ENCODE results near the gene MAD1L1. TPM values are rescaled to one million over a fixed set of nuclear protein-coding genes. Genes with fewer than 3 reads are reported as not detected.
A peak's percentile ranks its signal among the peaks of the same experiment; 100 is the strongest.
"Not testable (repeated sequence)": the region's sequence is repeated elsewhere in the genome, so short reads cannot be mapped to it uniquely, and the experiment has no call there.

MAD1L1 gene
- total RNA-seq, 1 donor from 2014 or later, result 48.4 TPM

DNA sequence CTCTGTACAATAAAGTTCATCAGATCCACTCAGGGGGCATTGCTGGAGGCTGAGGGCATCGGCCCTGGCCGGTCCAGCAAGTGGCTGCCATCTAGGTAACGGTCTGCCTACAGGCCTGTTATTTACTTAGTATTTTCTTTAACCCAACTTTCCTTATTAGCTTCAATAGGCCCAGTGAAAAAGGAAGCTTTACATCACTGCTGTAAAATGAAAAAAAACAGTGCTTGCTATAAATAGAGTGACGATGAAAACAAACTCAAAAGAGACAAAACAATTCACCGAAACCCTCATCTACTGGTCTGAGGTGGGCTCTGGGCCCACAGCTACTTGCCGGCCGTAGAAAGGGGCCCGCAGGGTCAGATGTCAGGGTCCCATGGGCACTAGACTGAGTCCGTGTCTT, 370.2 kb downstream of the MAD1L1 start:
- DNase-seq (no peak), ATAC-seq (no peak)
- H3K4me1 ChIP-seq, result no peaks in the 10 kb centered on the region
- H3K27me3 ChIP-seq, result no peaks in the 10 kb centered on the region
- no peaks in the 10 kb centered on the region for H3K9me3 ChIP-seq
- TF ChIP-seq, protein P1, sequence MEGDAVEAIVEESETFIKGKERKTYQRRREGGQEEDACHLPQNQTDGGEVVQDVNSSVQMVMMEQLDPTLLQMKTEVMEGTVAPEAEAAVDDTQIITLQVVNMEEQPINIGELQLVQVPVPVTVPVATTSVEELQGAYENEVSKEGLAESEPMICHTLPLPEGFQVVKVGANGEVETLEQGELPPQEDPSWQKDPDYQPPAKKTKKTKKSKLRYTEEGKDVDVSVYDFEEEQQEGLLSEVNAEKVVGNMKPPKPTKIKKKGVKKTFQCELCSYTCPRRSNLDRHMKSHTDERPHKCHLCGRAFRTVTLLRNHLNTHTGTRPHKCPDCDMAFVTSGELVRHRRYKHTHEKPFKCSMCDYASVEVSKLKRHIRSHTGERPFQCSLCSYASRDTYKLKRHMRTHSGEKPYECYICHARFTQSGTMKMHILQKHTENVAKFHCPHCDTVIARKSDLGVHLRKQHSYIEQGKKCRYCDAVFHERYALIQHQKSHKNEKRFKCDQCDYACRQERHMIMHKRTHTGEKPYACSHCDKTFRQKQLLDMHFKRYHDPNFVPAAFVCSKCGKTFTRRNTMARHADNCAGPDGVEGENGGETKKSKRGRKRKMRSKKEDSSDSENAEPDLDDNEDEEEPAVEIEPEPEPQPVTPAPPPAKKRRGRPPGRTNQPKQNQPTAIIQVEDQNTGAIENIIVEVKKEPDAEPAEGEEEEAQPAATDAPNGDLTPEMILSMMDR (IDR thresholded peaks at IDR 0.05), result no peak
- H3K36me3 ChIP-seq, result no peaks in the 10 kb centered on the region
- intact Hi-C loops (cut with DNase I), result no loop called here
- H3K27ac ChIP-seq, result no peak overlapping the region
- H3K4me3 ChIP-seq, result no peak overlapping the region

DNA sequence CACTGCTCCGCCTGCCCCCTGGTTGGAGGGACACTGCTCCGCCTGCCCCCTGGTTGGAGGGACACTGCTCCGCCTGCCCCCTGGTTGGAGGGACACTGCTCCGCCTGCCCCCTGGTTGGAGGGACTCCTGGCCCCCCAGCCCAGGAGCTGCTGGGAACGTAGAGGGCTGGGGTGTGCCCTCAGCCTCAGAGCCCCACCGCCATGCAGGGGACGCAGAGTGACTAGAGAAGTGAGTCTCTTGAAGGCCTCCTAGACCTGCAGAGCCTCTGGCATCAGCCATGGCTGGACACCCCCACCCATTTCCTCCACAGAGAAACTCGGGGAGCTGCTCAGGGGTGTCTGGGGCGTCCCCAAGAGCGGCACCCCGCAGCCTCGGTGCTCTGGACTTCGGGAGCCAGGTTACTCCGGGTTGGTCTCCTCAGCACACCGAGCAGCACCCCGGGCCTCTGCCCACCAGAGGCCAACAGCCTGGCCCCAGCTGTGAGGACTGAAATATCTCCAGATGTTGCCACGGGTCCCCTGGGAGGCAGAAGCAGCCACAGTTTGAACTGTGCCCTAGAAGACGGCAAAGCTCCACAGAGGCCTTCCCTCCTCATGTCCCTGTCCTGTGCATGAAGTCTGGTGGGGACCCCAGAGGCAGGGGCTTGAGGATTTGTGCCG, 370.8 kb downstream of the MAD1L1 start:
- Histone ChIP-seq H3K27me3 (no peaks in the 10 kb centered on the region), H3K9me3 (no peaks in the 10 kb centered on the region), H3K27ac (no peak overlapping the region), H3K4me3 (no peak overlapping the region), H3K4me1 (no peaks in the 10 kb centered on the region), H3K36me3 (no peaks in the 10 kb centered on the region)
- no peak for DNase-seq
- TF ChIP-seq, protein P1 (IDR thresholded peaks at IDR 0.05), result no peak
- ATAC-seq, result no peak
- intact Hi-C loops (cut with DNase I), result no loop called here

DNA sequence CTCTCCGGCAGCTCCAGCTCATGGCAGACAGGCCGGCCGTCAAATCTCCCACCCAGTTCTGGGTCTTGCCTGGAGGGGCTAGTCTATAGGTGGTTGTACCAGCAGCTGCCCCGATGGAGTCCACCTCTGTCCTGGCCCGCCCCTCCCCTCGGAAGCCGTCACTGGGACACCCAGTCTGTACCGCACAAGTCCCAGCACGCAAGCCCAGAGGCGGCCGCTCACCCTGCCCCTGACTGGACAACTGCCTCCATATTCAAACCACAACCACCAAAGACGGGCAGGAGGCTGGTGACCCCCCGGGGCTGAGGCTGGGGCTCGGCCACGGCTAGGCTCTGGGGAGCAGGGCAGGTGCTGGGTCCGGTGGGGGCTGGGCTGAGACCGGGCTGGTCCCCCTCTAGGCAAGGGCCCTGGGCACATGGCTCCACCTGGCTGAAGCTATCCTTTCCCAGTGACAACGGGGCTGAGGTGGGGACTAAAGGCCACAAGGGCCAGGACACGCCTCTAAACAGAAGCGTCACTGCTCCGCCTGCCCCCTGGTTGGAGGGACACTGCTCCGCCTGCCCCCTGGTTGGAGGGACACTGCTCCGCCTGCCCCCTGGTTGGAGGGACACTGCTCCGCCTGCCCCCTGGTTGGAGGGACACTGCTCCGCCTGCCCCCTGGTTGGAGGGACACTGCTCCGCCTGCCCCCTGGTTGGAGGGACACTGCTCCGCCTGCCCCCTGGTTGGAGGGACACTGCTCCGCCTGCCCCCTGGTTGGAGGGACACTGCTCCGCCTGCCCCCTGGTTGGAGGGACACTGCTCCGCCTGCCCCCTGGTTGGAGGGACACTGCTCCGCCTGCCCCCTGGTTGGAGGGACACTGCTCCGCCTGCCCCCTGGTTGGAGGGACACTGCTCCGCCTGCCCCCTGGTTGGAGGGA, 371.6 kb downstream of the MAD1L1 start:
- H3K9me3 ChIP-seq; H3K36me3 ChIP-seq; ATAC-seq; H3K4me1 ChIP-seq; intact Hi-C loops (cut with DNase I); H3K4me3 ChIP-seq; H3K27ac ChIP-seq; H3K27me3 ChIP-seq; DNase-seq: not testable (repeated sequence)

DNA sequence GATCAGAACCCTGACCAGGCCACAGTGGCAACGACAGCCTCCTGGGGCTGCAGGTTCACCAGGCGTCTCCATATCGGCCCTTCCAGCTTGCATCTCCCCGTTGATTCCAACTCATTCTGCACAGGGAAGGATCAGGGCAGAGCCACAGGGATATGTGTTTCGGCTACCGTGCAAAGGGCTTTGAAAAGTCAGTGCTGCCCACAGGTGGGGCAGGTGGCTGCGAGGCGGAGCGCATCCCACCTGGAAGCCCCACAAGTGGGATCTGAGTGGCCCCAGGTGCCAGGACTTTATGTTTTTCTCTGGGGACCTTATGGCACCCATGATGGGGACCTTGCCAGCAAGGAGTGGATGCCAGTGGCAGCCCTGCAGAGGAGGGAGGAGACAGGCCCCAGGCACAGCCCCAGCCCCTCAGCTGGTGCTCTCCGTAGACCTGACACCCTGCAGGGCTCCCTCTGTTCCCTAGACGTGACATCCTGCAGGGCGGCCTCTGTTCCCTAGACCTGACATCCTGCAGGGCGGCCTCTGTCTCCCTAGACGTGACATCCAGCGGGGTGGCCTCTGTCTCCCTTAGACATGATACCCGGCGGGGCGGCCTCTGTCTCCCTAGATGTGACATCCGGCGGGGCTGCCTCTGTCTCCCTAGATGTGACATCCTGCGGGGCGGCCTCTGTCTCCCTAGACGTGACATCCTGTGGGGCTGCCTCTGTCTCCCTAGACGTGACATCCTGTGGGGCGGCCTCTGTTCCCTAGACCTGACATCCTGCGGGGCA, 373.3 kb downstream of the MAD1L1 start:
- TF ChIP-seq, protein P1 (IDR thresholded peaks at IDR 0.05), result no peak
- Histone ChIP-seq H3K27ac (no peak overlapping the region), H3K36me3 (no peaks in the 10 kb centered on the region), H3K4me1 (no peaks in the 10 kb centered on the region), H3K4me3 (no peak overlapping the region), H3K27me3 (no peaks in the 10 kb centered on the region), H3K9me3 (no peaks in the 10 kb centered on the region)
- ATAC-seq (no peak), DNase-seq (no peak)
- intact Hi-C loops (cut with DNase I), result no loop called here

DNA sequence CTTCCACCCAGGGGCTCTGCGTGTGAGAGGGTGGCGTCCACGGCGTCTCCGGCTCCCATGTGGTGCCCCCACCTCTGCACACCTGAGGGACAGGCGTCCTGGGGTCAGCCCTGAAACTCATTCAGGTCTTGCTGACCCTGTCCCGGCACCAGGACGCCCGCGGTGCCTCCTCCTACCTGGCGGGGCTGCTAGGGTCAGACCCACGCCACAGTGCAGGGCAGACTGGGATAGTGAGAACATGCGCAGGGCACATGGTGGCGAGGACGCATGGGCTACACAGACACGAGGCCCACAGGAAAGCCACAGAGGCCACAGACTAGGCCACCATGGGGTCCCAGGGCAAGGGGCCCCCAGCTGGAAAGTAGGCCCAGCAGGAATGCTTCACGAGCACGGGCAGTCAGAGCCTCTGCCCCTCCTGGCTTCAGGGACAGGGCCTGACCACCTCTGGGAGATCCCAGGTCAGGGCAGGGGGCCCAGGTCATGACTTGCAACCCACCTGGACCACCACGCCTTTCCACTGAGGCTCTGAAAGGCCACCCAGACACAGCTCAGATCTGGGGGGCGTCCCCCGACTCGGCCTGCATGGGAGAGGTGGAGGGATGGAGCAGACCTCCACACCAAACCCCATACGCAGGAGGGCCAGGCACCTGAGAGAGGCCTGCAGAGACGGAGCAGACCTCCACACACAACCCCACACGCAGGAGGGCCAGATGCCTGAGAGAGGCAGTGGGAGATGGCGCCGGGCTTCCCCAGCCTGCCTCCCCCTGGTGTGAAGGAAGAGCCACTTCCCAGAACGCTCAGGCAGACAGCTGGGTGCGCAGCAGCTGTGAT, 374.1 kb downstream of the MAD1L1 start:
- ATAC-seq (no peak), DNase-seq (peak; percentile 53)
- Histone ChIP-seq H3K27me3 (no peaks in the 10 kb centered on the region), H3K36me3 (no peaks in the 10 kb centered on the region), H3K4me3 (no peak overlapping the region), H3K27ac (no peak overlapping the region), H3K4me1 (no peaks in the 10 kb centered on the region), H3K9me3 (no peaks in the 10 kb centered on the region)
- intact Hi-C loops (cut with DNase I), result no loop called here
- TF ChIP-seq, protein P1 (IDR thresholded peaks at IDR 0.05), result no peak

Data from upper lobe of right lung (tissue), 1 donor.